ENCODE data around the gene SP7.

Gene SP7

DNA sequence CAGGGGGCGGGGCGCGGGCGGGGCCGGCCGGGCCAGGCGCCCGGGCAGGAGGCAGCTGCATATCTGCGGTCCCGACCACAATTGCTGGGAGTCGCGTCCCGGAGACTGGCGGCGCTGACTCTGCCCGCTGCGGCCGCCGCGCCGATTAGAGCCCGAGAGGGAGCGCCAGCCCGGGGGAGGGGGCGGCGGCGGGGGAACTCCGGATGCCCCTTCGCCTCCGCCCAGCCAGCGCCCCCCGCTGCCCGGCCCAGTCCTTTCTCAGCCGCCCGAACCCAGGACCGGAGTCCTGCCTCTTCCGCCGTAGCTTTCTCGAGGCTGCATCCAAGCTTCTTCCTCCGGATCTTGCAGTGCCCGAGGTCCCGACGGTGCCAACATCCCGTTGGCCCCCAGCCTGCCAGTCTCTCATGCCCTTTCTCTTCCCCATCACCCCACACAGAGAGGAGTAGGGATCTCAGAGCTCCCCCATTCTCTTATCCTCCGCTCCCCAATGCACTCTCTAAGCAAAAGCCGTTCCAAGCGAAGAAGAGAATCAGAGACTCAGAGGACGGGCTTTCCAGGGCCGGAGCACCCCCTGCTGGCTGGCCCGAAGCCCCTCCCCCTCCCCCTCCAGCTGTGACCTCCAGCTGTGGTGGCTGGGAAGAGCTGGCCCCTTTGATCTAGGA is 8.8 kb upstream of the SP7 start:
- Histone ChIP-seq H3K4me3 (peak overlapping the region; percentile 75), H3K27ac (peak overlapping the region; percentile 80 to 88)
- DNase-seq (ENCODE audit: low spot score), result peak; percentile 86
- TF ChIP-seq, protein P1, sequence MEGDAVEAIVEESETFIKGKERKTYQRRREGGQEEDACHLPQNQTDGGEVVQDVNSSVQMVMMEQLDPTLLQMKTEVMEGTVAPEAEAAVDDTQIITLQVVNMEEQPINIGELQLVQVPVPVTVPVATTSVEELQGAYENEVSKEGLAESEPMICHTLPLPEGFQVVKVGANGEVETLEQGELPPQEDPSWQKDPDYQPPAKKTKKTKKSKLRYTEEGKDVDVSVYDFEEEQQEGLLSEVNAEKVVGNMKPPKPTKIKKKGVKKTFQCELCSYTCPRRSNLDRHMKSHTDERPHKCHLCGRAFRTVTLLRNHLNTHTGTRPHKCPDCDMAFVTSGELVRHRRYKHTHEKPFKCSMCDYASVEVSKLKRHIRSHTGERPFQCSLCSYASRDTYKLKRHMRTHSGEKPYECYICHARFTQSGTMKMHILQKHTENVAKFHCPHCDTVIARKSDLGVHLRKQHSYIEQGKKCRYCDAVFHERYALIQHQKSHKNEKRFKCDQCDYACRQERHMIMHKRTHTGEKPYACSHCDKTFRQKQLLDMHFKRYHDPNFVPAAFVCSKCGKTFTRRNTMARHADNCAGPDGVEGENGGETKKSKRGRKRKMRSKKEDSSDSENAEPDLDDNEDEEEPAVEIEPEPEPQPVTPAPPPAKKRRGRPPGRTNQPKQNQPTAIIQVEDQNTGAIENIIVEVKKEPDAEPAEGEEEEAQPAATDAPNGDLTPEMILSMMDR (IDR thresholded peaks at IDR 0.05), result peak; percentile 86

DNA sequence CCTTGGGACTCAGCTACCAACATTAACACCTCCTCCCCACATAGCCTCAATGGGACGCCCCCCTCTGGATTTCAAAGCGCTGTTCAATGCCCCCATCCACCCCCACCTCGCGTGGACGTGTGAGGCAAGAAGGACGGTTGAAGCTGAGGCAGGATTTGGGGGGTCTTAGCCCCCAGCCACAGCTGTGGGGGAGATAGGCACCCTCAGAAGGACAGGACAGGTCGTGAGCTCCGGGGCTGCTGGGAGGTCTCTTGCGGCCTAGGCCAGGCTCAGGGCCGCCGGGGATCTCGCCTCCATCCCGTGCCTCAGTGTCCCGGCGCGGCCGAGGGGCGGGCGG is 8.3 kb upstream of the SP7 start:
- peak overlapping the region; percentile 80 to 88 for H3K27ac ChIP-seq
- TF ChIP-seq, protein P1 (IDR thresholded peaks at IDR 0.05), result no peak
- peak overlapping the region; percentile 75 for H3K4me3 ChIP-seq
- peak; percentile 75 for DNase-seq (ENCODE audit: low spot score)

DNA sequence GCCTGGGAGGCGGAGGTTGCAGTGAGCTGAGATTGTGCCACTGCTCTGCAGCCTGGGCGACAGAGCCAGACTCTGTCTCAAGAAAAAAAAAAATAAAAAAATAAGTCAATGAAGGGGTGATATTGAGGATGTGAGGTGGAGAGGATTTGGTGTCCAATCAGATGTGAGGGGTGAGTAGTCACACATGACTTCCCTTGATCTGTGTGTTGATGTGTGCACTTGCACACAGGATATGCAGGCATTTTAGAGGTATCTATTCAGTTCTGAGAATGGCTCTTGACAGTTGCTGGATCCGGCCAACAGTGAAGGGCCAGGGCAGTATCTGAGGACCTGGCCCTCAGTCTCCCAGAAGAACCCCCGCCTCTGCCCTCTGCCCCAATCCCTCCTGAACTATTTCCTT is 7.8 kb upstream of the SP7 start:
- DNase-seq (ENCODE audit: low spot score), result no peak
- TF ChIP-seq, protein P1 (IDR thresholded peaks at IDR 0.05), result no peak
- Histone ChIP-seq H3K27ac (peak overlapping the region in 1 of 2 donors; percentile 88), H3K4me3 (peak overlapping the region; percentile 75)

DNA sequence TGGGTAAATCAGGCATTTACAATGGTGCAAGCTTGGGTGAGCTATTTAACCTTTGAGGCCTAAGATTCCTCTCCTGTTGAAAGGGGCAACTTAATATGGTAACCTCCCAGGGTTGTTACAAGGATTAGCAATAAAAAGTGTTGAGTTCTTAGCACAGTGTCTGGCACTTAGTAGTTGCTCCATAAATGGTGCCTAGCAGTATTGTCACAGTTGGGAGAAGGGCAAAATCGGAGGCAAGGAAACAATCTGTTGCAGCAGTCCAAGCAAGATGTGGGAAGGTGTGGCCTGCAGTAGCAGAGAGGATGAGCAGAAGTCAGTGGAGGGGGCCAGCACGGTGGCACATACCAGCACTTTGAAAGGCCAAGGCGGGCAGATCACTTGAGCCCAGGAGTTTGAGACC is 7.3 kb upstream of the SP7 start:
- Histone ChIP-seq H3K27ac (no peak overlapping the region), H3K4me3 (no peak overlapping the region)
- DNase-seq (ENCODE audit: low spot score), result no peak
- TF ChIP-seq, protein P1 (IDR thresholded peaks at IDR 0.05), result no peak

DNA sequence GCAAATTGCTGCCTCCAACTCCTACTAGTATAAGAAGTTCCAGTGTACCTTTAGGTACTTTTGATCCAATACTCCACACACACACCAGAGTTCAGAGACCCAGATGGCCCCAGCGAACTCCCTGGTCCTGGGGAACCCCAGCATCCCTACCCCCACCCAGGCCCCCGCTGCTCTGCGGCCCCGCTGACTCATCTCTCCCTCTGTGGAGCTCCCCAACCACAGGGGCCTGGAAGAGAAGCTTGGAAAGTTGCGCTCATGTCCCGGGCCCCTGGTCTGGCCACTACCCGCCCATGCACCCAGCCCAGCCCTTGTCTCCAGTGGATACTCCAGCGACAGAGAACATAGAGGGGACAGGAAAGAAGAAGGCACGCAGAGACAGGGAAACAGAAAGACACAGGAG is 4.2 kb upstream of the SP7 start:
- TF ChIP-seq, protein P1 (IDR thresholded peaks at IDR 0.05), result no peak

DNA sequence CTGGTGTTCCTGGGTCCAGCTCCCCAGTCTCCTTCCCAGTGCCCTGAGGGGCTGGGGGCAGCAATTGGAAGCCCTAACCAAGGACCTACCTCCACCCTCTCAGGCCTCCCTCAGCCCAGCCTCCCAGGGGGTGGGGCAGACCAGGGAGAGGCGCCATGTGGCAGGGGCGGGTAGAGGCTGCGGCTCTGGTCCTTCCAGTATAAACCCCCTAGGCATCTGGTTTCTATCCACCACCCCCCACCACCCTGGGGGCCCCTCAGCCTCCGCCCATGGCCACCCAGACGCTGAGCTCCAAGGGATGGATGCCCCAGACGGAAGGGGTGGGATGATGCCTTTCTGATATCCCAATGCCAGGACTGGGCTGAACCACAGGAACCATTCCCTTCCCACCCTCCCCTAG is 2.8 kb upstream of the SP7 start:
- no peak for DNase-seq (ENCODE audit: low spot score)
- TF ChIP-seq, protein P1 (IDR thresholded peaks at IDR 0.05), result no peak
- no peak overlapping the region for H3K27ac ChIP-seq
- no peak overlapping the region for H3K4me3 ChIP-seq

More for the DNA sequence above, 4.2 kb upstream of the SP7 start:
- Histone ChIP-seq H3K27ac (no peak overlapping the region), H3K4me3 (no peak overlapping the region)
- no peak for DNase-seq (ENCODE audit: low spot score)

DNA sequence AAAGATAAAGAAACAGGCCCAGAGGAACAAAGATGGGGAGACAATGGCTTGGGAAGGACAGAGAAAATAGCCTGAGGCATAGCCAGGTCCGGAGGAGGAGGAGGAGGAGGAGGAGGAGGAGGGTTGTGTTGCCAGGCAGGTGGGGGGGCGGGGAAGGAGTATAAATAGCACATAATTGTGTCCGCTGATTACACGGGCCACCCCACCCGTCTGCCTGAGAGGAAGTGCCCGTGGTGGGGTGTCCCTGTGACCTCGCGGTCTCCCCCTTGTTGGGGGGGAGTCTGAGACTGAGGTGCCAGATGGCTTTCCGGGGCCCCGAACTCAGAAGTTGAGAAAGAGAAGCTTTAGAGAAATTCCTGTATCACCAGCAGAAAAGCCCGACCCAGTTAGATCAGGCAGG is 1.9 kb upstream of the SP7 start:
- H3K27ac ChIP-seq, result no peak overlapping the region
- TF ChIP-seq, protein P1 (IDR thresholded peaks at IDR 0.05), result no peak
- DNase-seq (ENCODE audit: low spot score), result no peak

More for the DNA sequence above, 1.9 kb upstream of the SP7 start:
- H3K4me3 ChIP-seq, result no peak overlapping the region

Data from coronary artery (tissue), 2 donors.